Measurements from ENCODE around the gene NAT8. TPM values are rescaled to one million over a fixed set of nuclear protein-coding genes. Genes with fewer than 3 reads are reported as not detected.
"Not testable (repeated sequence)": the region's sequence is repeated elsewhere in the genome, so short reads cannot be mapped to it uniquely, and the experiment has no call there.

Gene NAT8
- polyA plus RNA-seq, 1 of the 3 experiments (the other 2 are of a cell fraction), result not detected

DNA sequence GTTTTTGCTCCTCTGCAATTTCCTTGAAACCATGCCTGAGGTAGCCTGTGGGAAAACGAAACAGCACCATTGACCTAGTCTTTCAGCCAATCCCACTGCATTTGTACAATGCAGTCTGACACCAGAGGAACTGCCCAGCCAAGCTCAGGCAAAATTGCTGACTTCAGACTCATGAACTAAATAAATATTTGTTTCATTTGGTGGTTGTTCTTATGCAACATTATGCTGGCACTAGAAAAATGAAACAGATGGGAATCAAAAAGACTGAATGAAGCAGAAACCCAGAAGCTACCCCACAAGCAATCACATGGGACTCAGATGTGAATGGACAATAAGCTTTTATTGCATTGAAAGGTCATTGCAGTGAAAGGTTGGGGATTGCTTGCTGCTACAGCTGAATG lies 1.7 kb downstream of the NAT8 start:
- Histone ChIP-seq H3F3A (replicated peaks; ENCODE audit: insufficient read depth) (no peaks in the 10 kb centered on the region), H3K9me3 (no peaks in the 10 kb centered on the region), H3K36me3 (replicated peaks in 1 of 2; ENCODE audit: control insufficient read depth in 1 of 2, insufficient read depth in 2 of 2, low read length in 1 of 2) (no peaks in the 10 kb centered on the region), H3K27me3 (ENCODE audit: insufficient read depth) (no peaks in the 10 kb centered on the region), H3K79me2 (ENCODE audit: insufficient read depth) (no peaks in the 10 kb centered on the region), H3K4me1 (ENCODE audit: control insufficient read depth in 1 of 2, insufficient read depth in 2 of 2, low read depth in 1 of 2, low read length in 1 of 2) (no peaks in the 10 kb centered on the region), H2AFZ (ENCODE audit: low read depth) (no peak overlapping the region), H3K4me2 (no peak overlapping the region), H3K9ac (no peak overlapping the region), H3K27ac (ENCODE audit: low read depth in 2 of 2, low read length in 1 of 2) (no peak overlapping the region), H4K20me1 (ENCODE audit: insufficient read depth) (no peaks in the 10 kb centered on the region), H3K4me3 (ENCODE audit: low read depth in 2 of 2, low read length in 1 of 2) (no peak overlapping the region), H3K9me2 (no peaks in the 10 kb centered on the region)
- ChIA-PET CTCF (no interaction called here), POLR2A (no interaction called here)
- TF ChIP-seq, protein P1, sequence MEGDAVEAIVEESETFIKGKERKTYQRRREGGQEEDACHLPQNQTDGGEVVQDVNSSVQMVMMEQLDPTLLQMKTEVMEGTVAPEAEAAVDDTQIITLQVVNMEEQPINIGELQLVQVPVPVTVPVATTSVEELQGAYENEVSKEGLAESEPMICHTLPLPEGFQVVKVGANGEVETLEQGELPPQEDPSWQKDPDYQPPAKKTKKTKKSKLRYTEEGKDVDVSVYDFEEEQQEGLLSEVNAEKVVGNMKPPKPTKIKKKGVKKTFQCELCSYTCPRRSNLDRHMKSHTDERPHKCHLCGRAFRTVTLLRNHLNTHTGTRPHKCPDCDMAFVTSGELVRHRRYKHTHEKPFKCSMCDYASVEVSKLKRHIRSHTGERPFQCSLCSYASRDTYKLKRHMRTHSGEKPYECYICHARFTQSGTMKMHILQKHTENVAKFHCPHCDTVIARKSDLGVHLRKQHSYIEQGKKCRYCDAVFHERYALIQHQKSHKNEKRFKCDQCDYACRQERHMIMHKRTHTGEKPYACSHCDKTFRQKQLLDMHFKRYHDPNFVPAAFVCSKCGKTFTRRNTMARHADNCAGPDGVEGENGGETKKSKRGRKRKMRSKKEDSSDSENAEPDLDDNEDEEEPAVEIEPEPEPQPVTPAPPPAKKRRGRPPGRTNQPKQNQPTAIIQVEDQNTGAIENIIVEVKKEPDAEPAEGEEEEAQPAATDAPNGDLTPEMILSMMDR (IDR thresholded peaks at IDR 0.05), result no peak
- TF ChIP-seq EZH2phosphoT487 (IDR thresholded peaks at IDR 0.05; ENCODE audit: borderline replicate concordance, low read depth) (no peak), GATA2 (CRISPR knock-in tag; IDR thresholded peaks at IDR 0.05) (no peak)
- WGBS (ENCODE audit: low lambda C conversion rate), result 7% methylated on average over 1 of the region's 1 CpG
- no peak for DNase-seq

DNA sequence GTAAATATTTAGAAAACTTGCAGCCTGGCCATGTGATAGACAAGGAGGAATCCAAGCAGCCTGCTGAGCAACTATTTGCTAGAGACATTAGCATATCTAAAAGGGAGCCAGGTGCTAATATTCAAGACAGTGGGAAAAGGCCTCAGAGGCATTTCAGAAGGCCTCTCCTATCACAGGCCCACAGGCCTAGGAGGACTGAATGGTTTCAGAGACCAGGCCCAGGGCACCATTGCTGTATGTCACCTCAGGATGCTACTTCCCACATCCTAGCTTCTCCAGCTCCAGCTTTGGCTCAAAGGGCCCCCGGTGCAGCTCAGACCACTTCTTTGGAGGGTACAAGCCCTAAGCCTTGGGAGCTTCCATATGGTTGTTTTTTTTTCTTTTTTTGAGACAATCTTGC lies 3.8 kb downstream of the NAT8 start:
- no peak overlapping the region for H3K4me3 ChIP-seq (ENCODE audit: low read depth in 2 of 2, low read length in 1 of 2)
- no peaks in the 10 kb centered on the region for H3K9me2 ChIP-seq
- H3K4me2 ChIP-seq, result no peak overlapping the region
- no peak overlapping the region for H2AFZ ChIP-seq (ENCODE audit: low read depth)
- ChIA-PET POLR2A (no interaction called here), CTCF (no interaction called here)
- no peak overlapping the region for H3K9ac ChIP-seq
- H3K79me2 ChIP-seq (ENCODE audit: insufficient read depth), result no peaks in the 10 kb centered on the region
- H4K20me1 ChIP-seq (ENCODE audit: insufficient read depth), result no peaks in the 10 kb centered on the region
- DNase-seq, result no peak
- no peaks in the 10 kb centered on the region for H3K27me3 ChIP-seq (ENCODE audit: insufficient read depth)
- no peak for TF ChIP-seq RCOR1 (IDR thresholded peaks at IDR 0.05; ENCODE audit: low read length)
- TF ChIP-seq, protein P1 (IDR thresholded peaks at IDR 0.05), result no peak
- no peak for TF ChIP-seq NFIC (IDR thresholded peaks at IDR 0.05; ENCODE audit: borderline replicate concordance)
- TF ChIP-seq, protein P2, sequence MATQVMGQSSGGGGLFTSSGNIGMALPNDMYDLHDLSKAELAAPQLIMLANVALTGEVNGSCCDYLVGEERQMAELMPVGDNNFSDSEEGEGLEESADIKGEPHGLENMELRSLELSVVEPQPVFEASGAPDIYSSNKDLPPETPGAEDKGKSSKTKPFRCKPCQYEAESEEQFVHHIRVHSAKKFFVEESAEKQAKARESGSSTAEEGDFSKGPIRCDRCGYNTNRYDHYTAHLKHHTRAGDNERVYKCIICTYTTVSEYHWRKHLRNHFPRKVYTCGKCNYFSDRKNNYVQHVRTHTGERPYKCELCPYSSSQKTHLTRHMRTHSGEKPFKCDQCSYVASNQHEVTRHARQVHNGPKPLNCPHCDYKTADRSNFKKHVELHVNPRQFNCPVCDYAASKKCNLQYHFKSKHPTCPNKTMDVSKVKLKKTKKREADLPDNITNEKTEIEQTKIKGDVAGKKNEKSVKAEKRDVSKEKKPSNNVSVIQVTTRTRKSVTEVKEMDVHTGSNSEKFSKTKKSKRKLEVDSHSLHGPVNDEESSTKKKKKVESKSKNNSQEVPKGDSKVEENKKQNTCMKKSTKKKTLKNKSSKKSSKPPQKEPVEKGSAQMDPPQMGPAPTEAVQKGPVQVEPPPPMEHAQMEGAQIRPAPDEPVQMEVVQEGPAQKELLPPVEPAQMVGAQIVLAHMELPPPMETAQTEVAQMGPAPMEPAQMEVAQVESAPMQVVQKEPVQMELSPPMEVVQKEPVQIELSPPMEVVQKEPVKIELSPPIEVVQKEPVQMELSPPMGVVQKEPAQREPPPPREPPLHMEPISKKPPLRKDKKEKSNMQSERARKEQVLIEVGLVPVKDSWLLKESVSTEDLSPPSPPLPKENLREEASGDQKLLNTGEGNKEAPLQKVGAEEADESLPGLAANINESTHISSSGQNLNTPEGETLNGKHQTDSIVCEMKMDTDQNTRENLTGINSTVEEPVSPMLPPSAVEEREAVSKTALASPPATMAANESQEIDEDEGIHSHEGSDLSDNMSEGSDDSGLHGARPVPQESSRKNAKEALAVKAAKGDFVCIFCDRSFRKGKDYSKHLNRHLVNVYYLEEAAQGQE (IDR thresholded peaks at IDR 0.05; ENCODE audit: low read depth, low read length), result no peak
- TF ChIP-seq RFX5 (IDR thresholded peaks at IDR 0.05; ENCODE audit: low read length), result no peak
- no peak for TF ChIP-seq JUND (IDR thresholded peaks at IDR 0.05)
- TF ChIP-seq, protein P3, sequence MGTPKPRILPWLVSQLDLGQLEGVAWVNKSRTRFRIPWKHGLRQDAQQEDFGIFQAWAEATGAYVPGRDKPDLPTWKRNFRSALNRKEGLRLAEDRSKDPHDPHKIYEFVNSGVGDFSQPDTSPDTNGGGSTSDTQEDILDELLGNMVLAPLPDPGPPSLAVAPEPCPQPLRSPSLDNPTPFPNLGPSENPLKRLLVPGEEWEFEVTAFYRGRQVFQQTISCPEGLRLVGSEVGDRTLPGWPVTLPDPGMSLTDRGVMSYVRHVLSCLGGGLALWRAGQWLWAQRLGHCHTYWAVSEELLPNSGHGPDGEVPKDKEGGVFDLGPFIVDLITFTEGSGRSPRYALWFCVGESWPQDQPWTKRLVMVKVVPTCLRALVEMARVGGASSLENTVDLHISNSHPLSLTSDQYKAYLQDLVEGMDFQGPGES (IDR thresholded peaks at IDR 0.05; ENCODE audit: low read depth, low read length), result no peak
- TF ChIP-seq RAD21 (IDR thresholded peaks at IDR 0.05; ENCODE audit: low read length), result no peak
- TF ChIP-seq MXI1 (IDR thresholded peaks at IDR 0.05; ENCODE audit: low read depth, low read length), result no peak
- no peak for TF ChIP-seq CHD2 (IDR thresholded peaks at IDR 0.05; ENCODE audit: low read length, partially characterized antibody)
- TF ChIP-seq GATA2 (CRISPR knock-in tag; IDR thresholded peaks at IDR 0.05), result no peak
- TF ChIP-seq TEAD4 (IDR thresholded peaks at IDR 0.05; ENCODE audit: borderline replicate concordance, insufficient read depth), result no peak
- H3K27ac ChIP-seq (ENCODE audit: low read depth in 2 of 2, low read length in 1 of 2), result no peak overlapping the region
- H3F3A ChIP-seq (replicated peaks; ENCODE audit: insufficient read depth), result no peaks in the 10 kb centered on the region
- H3K4me1 ChIP-seq (ENCODE audit: control insufficient read depth in 1 of 2, insufficient read depth in 2 of 2, low read depth in 1 of 2, low read length in 1 of 2), result no peaks in the 10 kb centered on the region
- no peaks in the 10 kb centered on the region for H3K9me3 ChIP-seq
- WGBS (ENCODE audit: low lambda C conversion rate), result 57% methylated on average over 1 of the region's 1 CpG
- no peaks in the 10 kb centered on the region for H3K36me3 ChIP-seq (replicated peaks in 1 of 2; ENCODE audit: control insufficient read depth in 1 of 2, insufficient read depth in 2 of 2, low read length in 1 of 2)

DNA sequence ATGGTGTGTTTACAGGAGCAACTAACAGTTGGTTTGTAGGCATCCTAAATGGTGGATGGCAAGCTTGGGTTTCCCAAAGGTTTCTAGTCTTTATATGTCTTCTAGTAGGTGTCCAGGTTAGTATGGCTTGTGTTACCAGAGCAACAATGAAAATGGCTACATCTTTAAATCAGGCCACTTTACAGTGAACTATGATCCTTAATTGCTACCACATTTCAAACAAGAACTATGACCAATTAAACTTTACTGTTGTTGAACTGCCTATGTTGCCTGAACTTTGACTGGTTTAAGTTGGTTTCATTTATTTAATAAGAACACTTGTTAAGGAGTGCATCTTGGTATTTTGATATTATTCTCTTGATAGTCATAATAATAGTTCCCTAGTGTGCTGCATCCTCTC lies 5.2 kb downstream of the NAT8 start:
- H3K27me3 ChIP-seq (ENCODE audit: insufficient read depth); H2AFZ ChIP-seq (ENCODE audit: low read depth); H3K27ac ChIP-seq (ENCODE audit: low read depth in 2 of 2, low read length in 1 of 2); H3K4me3 ChIP-seq (ENCODE audit: low read depth in 2 of 2, low read length in 1 of 2); CTCF ChIA-PET; H3K9me2 ChIP-seq; H3K9ac ChIP-seq; H3K79me2 ChIP-seq (ENCODE audit: insufficient read depth); H3F3A ChIP-seq (replicated peaks; ENCODE audit: insufficient read depth); H4K20me1 ChIP-seq (ENCODE audit: insufficient read depth); H3K4me2 ChIP-seq; POLR2A ChIA-PET; H3K36me3 ChIP-seq (replicated peaks in 1 of 2; ENCODE audit: control insufficient read depth in 1 of 2, insufficient read depth in 2 of 2, low read length in 1 of 2); DNase-seq; H3K9me3 ChIP-seq; H3K4me1 ChIP-seq (ENCODE audit: control insufficient read depth in 1 of 2, insufficient read depth in 2 of 2, low read depth in 1 of 2, low read length in 1 of 2): not testable (repeated sequence)
